HG03066 (cell line): Measurements from ENCODE around the gene ITGAV.
"Not testable (repeated sequence)": the region's sequence is repeated elsewhere in the genome, so short reads cannot be mapped to it uniquely, and the experiment has no call there.

Experiments used
- ATAC-seq: cut with Tn5 transposase; IDR thresholded peaks from one replicate; pipeline ENCODE4 v1.9.1; 2021; ENCODE audit warnings: low read depth; ENCODE audit not compliant: unreplicated experiment

ITGAV gene

GRCh38 chr2:186589612-186590349 is at the start of gene ITGAV:
TSS of gene ITGAV (plus strand) at chr2:186590056. CDS start at chr2:186590339, 283 bp downstream.
- ATAC-seq: peak; percentile 95

- no peak for ATAC-seq
These were observed 48.9 kb upstream of the ITGAV start for GRCh38 chr2:186540941-186541340.

GRCh38 chr2:186542002-186542401 is 47.9 kb upstream of the ITGAV start:
- no peak for ATAC-seq

- no peak for ATAC-seq
These were observed 46.2 kb upstream of the ITGAV start for GRCh38 chr2:186543561-186544131.

- ATAC-seq: no peak
These were observed 45.6 kb upstream of the ITGAV start for GRCh38 chr2:186544255-186544675.

GRCh38 chr2:186546846-186547245 is 43.0 kb upstream of the ITGAV start:
- ATAC-seq: no peak

- ATAC-seq: no peak
These were observed 38.4 kb upstream of the ITGAV start for GRCh38 chr2:186551323-186552050.

- ATAC-seq: no peak
These were observed 35.4 kb upstream of the ITGAV start for GRCh38 chr2:186554429-186554828.

GRCh38 chr2:186554850-186555671 is 34.8 kb upstream of the ITGAV start:
- no peak for ATAC-seq

- no peak for ATAC-seq
These were observed 31.2 kb upstream of the ITGAV start for GRCh38 chr2:186558512-186559276.

GRCh38 chr2:186559370-186559769 is 30.5 kb upstream of the ITGAV start:
- ATAC-seq: peak; percentile 72

GRCh38 chr2:186559848-186560247 is 30.0 kb upstream of the ITGAV start:
- ATAC-seq: peak; percentile 97

GRCh38 chr2:186560254-186560653 is 29.6 kb upstream of the ITGAV start:
- peak; percentile 9 for ATAC-seq

- ATAC-seq: no peak
These were observed 28.2 kb upstream of the ITGAV start for GRCh38 chr2:186561467-186562208.

- no peak for ATAC-seq
These were observed 27.7 kb upstream of the ITGAV start for GRCh38 chr2:186562209-186562578.

- ATAC-seq: not testable (repeated sequence)
These were observed 21.3 kb upstream of the ITGAV start for GRCh38 chr2:186568600-186568999.

- ATAC-seq: not testable (repeated sequence)
These were observed 20.7 kb upstream of the ITGAV start for GRCh38 chr2:186569127-186569526.

GRCh38 chr2:186569897-186570296 is 20.0 kb upstream of the ITGAV start:
- ATAC-seq: no peak

GRCh38 chr2:186570604-186571003 is 19.3 kb upstream of the ITGAV start:
- no peak for ATAC-seq
